Measurements from ENCODE around the gene AOPEP. TPM values are rescaled to one million over a fixed set of nuclear protein-coding genes. Genes with fewer than 3 reads are reported as not detected.

Gene AOPEP
- total and polyA plus RNA-seq, 9 of the 15 experiments (the other 6 are each of a cell fraction or from before 2014, with no cell fraction given) = 4.5 to 19.3 (median 13.5) TPM

DNA sequence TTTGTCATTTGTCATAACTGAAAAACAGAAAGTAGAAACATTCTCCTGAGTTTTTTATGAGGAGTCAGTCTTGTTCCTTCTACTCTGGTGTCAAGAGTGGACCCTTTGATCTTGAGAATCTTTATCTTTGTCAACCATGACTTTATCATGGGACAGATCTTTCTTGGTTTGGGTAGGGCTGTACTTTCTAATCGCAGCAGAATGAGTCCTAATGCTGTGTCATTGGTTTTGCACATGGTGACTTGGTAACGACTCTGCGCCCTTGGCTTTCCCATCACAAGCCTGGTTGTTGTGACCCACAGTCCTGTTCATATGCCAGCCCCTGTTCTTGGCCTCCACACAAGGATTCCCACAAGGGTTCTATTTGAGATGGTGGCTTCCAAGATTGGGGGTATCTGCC is 45.6 kb downstream of the AOPEP start (continued):
- TF ChIP-seq SMARCA4 (IDR thresholded peaks at IDR 0.05) (peak; percentile 63; the same call in 1 of the 2 replicates), MNT (conservative IDR thresholded peaks at IDR 0.05) (peak; percentile 28 to 30; a peak in 1 of 4 replicates), MYC (IDR thresholded peaks at IDR 0.05; ENCODE audit: low read depth, low read length) (0 out of 2 replicates have a peak, but pooled peaks have one; percentile 43), MYC (CRISPR knock-in tag; IDR thresholded peaks at IDR 0.05; ENCODE audit: borderline replicate concordance, low read depth) (no peak), PBX2 (CRISPR knock-in tag; IDR thresholded peaks at IDR 0.05; ENCODE audit: low read depth) (no peak), PBX2 (tag; conservative IDR thresholded peaks at IDR 0.05; ENCODE audit: low read depth) (peak; percentile 57), BRCA1 (IDR thresholded peaks at IDR 0.05) (no peak), BRCA1 (CRISPR knock-in tag; IDR thresholded peaks at IDR 0.05) (no peak), TARDBP (IDR thresholded peaks at IDR 0.05) (no peak), SMARCE1 (IDR thresholded peaks at IDR 0.05) (peak; percentile 53), CBFA2T3 (IDR thresholded peaks at IDR 0.05) (peak; percentile 56), EHMT2 (IDR thresholded peaks at IDR 0.05) (peak; percentile 52; the same call in 1 of the 2 replicates), MEIS2 (IDR thresholded peaks at IDR 0.05; ENCODE audit: partially characterized antibody) (peak; percentile 54), ZNF316 (IDR thresholded peaks at IDR 0.05) (peak; percentile 76), TAL1 (IDR thresholded peaks at IDR 0.05) (peak; percentile 41; the same call in 1 of the 2 replicates), LEF1 (IDR thresholded peaks at IDR 0.05) (peak; percentile 95), JUND (IDR thresholded peaks at IDR 0.05; ENCODE audit: borderline replicate concordance, low read depth, low read length) (no peak; the same call in 1 of the 2 replicates), JUND (tag; IDR thresholded peaks at IDR 0.05; ENCODE audit: borderline replicate concordance, low read depth, low read length) (peak; percentile 28; the same call in 1 of the 3 replicates), MAFG (tag; conservative IDR thresholded peaks at IDR 0.05) (peak; percentile 75), ZNF41 (CRISPR knock-in tag; conservative IDR thresholded peaks at IDR 0.05) (0 out of 2 replicates have a peak, but pooled peaks have one; percentile 59), EP300 (IDR thresholded peaks at IDR 0.05; ENCODE audit: low read length) (0 out of 2 replicates have a peak, but pooled peaks have one; percentile 24)
- TF ChIP-seq, protein P1, sequence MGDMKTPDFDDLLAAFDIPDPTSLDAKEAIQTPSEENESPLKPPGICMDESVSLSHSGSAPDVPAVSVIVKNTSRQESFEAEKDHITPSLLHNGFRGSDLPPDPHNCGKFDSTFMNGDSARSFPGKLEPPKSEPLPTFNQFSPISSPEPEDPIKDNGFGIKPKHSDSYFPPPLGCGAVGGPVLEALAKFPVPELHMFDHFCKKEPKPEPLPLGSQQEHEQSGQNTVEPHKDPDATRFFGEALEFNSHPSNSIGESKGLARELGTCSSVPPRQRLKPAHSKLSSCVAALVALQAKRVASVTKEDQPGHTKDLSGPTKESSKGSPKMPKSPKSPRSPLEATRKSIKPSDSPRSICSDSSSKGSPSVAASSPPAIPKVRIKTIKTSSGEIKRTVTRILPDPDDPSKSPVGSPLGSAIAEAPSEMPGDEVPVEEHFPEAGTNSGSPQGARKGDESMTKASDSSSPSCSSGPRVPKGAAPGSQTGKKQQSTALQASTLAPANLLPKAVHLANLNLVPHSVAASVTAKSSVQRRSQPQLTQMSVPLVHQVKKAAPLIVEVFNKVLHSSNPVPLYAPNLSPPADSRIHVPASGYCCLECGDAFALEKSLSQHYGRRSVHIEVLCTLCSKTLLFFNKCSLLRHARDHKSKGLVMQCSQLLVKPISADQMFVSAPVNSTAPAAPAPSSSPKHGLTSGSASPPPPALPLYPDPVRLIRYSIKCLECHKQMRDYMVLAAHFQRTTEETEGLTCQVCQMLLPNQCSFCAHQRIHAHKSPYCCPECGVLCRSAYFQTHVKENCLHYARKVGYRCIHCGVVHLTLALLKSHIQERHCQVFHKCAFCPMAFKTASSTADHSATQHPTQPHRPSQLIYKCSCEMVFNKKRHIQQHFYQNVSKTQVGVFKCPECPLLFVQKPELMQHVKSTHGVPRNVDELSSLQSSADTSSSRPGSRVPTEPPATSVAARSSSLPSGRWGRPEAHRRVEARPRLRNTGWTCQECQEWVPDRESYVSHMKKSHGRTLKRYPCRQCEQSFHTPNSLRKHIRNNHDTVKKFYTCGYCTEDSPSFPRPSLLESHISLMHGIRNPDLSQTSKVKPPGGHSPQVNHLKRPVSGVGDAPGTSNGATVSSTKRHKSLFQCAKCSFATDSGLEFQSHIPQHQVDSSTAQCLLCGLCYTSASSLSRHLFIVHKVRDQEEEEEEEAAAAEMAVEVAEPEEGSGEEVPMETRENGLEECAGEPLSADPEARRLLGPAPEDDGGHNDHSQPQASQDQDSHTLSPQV (IDR thresholded peaks at IDR 0.05) = peak; percentile 51; the same call in 1 of the 2 replicates
- TF ChIP-seq, protein P2, sequence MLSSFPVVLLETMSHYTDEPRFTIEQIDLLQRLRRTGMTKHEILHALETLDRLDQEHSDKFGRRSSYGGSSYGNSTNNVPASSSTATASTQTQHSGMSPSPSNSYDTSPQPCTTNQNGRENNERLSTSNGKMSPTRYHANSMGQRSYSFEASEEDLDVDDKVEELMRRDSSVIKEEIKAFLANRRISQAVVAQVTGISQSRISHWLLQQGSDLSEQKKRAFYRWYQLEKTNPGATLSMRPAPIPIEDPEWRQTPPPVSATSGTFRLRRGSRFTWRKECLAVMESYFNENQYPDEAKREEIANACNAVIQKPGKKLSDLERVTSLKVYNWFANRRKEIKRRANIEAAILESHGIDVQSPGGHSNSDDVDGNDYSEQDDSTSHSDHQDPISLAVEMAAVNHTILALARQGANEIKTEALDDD (IDR thresholded peaks at IDR 0.05) = peak; percentile 47; the same call in 1 of the 2 replicates

Data from K562 (cell line).